ENCODE data around the gene TSPO.
"Not testable (repeated sequence)": the region's sequence is repeated elsewhere in the genome, so short reads cannot be mapped to it uniquely, and the experiment has no call there.

TSPO gene

GRCh38 chr22:43151251-43152002 is at the start of gene TSPO:
Gene TSPO, plus strand, starts transcription at chr22:43151559. Its CDS starts 7,680 bp downstream, at chr22:43159239.
- peak within 1 kb of the TSS; percentile 79 for H3K4me3 ChIP-seq (ENCODE audit: low read depth, low read length)
- DNase-seq (ENCODE audit: low read depth) = no peak

GRCh38 chr22:43104056-43104625 is 47.2 kb upstream of the TSPO start:
- not testable (repeated sequence) for H3K4me3 ChIP-seq (ENCODE audit: low read depth, low read length); DNase-seq (ENCODE audit: low read depth)

GRCh38 chr22:43104950-43105349 is 46.4 kb upstream of the TSPO start:
- H3K4me3 ChIP-seq (ENCODE audit: low read depth, low read length) = not testable (repeated sequence)

DNA sequence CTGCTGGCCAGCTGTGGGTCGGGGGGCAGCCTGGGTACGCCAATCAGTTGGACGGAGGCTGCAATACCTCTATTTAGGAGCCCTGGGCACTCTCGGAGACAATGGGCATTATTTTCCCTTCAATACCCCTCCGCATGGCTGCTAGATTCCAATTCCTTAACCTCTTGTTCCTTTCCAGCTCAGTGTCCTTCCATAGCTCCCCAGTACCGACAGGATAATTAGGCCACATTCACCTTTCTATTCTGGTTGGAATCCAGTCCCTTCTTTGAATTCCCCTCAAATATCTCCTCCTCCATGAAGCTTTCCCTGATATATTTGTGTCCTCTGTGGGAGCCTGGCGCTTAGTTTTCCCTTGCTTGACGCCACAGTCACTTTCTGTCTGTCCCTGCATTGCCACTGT is 45.1 kb upstream of the TSPO start:
- no peak for DNase-seq (ENCODE audit: low read depth)
- no peak overlapping the region for H3K4me3 ChIP-seq (ENCODE audit: low read depth, low read length)

More at GRCh38 chr22:43104950-43105349, 46.4 kb upstream of the TSPO start:
- DNase-seq (ENCODE audit: low read depth) = not testable (repeated sequence)

GRCh38 chr22:43109511-43109910 is 41.8 kb upstream of the TSPO start:
- DNase-seq (ENCODE audit: low read depth) = no peak
- no peak overlapping the region for H3K4me3 ChIP-seq (ENCODE audit: low read depth, low read length)

DNA sequence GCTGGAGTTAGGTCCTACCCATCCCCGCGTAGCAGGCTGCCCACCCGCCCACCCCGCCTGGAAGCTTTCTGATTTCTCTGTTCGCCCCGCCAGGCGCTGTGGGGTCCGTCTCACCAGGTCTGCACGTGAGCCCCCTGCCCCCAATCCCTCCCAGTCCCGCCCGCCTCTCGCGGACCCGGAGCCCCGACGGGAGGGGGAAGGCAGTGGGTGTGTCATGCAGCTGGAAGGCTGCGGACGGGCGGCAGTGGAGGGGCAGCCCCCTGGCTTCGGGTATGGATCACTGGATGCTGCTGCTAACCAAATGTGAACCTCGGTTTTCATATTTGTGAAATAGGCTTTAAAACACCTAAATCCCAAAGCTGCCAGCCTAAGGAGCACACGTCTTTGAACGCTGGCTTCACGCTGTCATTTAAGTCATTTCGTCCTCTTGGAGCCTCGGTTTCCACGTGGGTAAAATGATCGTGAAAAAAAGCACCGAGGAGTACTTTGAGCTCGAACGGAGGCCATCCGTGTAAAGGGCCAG is 41.4 kb upstream of the TSPO start:
- H3K4me3 ChIP-seq (ENCODE audit: low read depth, low read length) = peak overlapping the region; percentile 48
- DNase-seq (ENCODE audit: low read depth) = no peak

- peak within 1 kb of the TSS; percentile 48 for H3K4me3 ChIP-seq (ENCODE audit: low read depth, low read length)
- no peak for DNase-seq (ENCODE audit: low read depth)
Measured at GRCh38 chr22:43110444-43110926, 40.9 kb upstream of the TSPO start, which contains the start of gene BIK. Gene BIK, plus strand, starts transcription at chr22:43110750. Its CDS starts 13,273 bp downstream, at chr22:43124023.

DNA sequence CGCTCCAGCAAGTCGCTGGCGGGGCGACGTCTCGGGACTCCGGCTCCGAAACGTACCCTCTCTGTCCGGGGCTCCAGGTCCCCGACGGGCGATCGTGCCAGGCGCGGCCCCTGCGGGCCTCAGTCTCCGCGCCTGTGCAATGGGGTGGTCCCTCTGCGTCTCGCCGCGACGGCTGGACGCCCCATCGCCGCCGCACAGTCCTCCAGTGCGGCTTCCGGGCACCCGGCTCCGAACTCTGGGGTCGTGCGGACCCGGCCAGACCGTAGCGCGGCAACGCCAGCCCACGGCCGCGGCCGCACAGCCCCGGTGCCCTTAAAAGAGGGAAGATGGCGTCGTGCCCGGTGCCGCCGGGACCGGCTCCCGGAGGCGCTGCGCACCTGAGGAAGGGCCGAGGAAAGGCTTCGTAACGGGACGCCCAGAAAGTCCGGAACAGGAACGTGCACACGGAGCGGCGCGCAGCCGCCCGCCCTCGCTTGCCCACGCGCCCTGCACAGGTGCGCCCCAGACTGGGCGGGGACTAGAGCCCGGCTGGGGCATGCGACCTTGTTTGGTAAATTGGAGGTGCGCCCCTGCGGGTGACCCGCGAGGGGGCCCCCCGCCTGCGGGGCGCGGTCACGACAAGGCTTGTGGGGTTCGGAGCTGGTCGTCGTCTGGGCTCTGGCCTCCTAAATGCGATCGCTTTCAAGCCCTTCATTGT is 40.3 kb upstream of the TSPO start:
- peak overlapping the region; percentile 48 for H3K4me3 ChIP-seq (ENCODE audit: low read depth, low read length)
- no peak for DNase-seq (ENCODE audit: low read depth)

GRCh38 chr22:43113526-43114251 is 37.7 kb upstream of the TSPO start:
- no peak for DNase-seq (ENCODE audit: low read depth)
- H3K4me3 ChIP-seq (ENCODE audit: low read depth, low read length) = no peak overlapping the region

DNA sequence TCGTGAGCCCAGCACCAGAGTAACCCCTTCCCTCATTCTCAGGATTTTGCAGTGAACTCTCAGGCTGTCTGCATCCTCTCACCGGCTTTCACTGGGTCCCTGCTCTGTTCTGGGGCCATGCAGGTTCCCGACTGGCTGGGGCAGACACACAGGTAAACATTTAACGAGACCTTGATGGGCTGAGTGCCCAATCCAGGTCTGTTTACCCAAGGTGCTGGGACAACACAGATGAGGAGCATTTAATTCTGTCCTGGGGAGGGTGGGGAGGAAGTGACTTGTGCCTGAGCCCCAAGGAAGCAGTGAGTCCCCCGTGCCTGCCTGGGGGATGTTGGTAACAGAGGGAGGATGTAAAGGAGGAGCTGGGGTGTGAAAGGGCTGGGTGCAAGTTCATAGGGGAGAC is 36.4 kb upstream of the TSPO start:
- DNase-seq (ENCODE audit: low read depth) = no peak

GRCh38 chr22:43116932-43117331 is 34.4 kb upstream of the TSPO start:
- no peak overlapping the region for H3K4me3 ChIP-seq (ENCODE audit: low read depth, low read length)
- DNase-seq (ENCODE audit: low read depth) = no peak

More for the DNA sequence above, 36.4 kb upstream of the TSPO start:
- H3K4me3 ChIP-seq (ENCODE audit: low read depth, low read length) = no peak overlapping the region

GRCh38 chr22:43118024-43118849 is 33.1 kb upstream of the TSPO start:
- no peak for DNase-seq (ENCODE audit: low read depth)
- H3K4me3 ChIP-seq (ENCODE audit: low read depth, low read length) = no peak overlapping the region

- DNase-seq (ENCODE audit: low read depth) = no peak
- H3K4me3 ChIP-seq (ENCODE audit: low read depth, low read length) = no peak overlapping the region
Measured at GRCh38 chr22:43118953-43119458, 32.4 kb upstream of the TSPO start.

DNA sequence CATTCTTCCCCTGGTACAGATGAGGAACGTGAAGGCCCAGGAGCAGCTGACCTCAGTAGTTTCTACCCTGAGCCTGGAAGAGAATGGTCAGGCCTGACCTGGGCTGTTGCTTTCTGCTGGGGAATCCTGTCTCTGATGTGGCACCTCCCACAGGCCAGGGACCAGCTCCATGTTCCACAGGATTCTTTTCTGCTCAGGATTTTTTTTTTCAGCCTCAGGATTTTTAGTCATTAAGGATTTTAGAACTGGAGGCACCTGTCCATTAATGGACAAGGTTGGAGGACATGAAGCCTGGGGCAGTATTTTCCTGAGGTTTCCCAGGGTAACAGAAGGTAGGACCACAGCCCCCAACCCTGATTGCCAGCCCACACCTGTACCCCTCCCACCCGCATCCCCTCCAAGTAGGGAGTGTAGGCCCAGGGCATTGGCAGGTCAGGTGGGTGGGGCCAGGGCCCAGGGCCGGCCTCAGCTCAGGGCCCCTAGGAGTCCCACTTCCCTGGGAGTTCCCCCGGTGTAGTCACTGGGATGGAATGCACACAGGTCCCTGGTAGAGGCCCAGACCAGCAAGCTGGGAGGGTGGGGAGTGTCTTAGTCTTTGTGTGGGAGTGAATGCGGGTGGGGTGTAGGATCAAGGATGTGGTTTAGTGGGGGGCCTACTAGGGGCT is 24.7 kb upstream of the TSPO start:
- no peak overlapping the region for H3K4me3 ChIP-seq (ENCODE audit: low read depth, low read length)
- no peak for DNase-seq (ENCODE audit: low read depth)

GRCh38 chr22:43127166-43127908 is 24.0 kb upstream of the TSPO start:
- no peak for DNase-seq (ENCODE audit: low read depth)
- H3K4me3 ChIP-seq (ENCODE audit: low read depth, low read length) = no peak overlapping the region

- DNase-seq (ENCODE audit: low read depth) = no peak
- H3K4me3 ChIP-seq (ENCODE audit: low read depth, low read length) = no peak overlapping the region
Measured at GRCh38 chr22:43128116-43128515, 23.2 kb upstream of the TSPO start.

GRCh38 chr22:43128928-43129424 is 22.4 kb upstream of the TSPO start:
- DNase-seq (ENCODE audit: low read depth) = no peak
- H3K4me3 ChIP-seq (ENCODE audit: low read depth, low read length) = no peak overlapping the region
